Stimulated activated CD8-positive, alpha-beta memory T cell treated with anti-CD3 and anti-CD28 coated beads, Interleukin-4, amount 100 ng/mL, for 1 hour (primary cell): ENCODE measurements around the gene SLC6A18.

Source experiments
- DNase-seq, 2 donors: peaks; one replicate each; pipeline ENCODE4 v3.0.0-alpha.2; 2020; ENCODE audit warnings: low read depth in 2 of 2, low spot score in 1 of 2

SLC6A18 gene

GRCh38 chr5:1202026-1202797, 23.0 kb upstream of the SLC6A18 start:
- no peak for DNase-seq

- no peak for DNase-seq
These were observed 22.4 kb upstream of the SLC6A18 start for GRCh38 chr5:1202798-1203185.

DNA sequence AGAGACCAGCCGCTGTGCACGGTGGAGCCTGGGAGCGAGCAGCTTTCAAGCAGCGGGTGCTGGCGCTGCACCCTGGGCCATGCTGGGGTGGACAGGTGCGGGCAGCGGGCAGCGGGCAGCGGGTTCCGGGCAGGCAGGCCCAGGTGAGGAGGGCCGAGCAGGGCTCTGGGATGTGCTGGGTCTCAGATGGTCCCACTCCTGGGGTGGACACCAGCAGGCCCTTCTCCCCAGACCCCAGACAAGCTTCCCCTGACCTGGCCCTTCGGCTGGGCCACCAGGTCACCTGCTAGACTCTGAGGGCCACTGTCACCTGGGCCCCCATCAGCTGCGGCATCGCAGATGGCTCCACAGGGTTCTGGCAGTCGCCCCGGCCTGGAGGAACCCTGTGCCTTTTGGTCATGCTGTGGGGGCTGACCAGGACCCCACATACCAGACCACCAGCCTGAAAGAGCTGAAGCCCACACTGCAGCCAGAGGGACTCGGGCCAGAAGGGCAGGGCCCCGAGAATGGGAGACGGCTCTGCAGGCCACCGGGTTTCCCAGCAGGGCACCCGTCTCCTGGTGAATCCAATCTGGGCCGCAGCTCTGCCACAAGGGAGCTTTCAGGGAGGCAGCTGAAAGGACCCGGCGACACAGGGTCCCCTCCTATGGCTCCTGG, 21.7 kb upstream of the SLC6A18 start:
- no peak for DNase-seq

GRCh38 chr5:1203968-1204692, 21.1 kb upstream of the SLC6A18 start:
- no peak for DNase-seq

- no peak for DNase-seq
These were observed 20.4 kb upstream of the SLC6A18 start for GRCh38 chr5:1204693-1205242.

GRCh38 chr5:1205255-1206180, 19.7 kb upstream of the SLC6A18 start:
- DNase-seq = no peak

DNA sequence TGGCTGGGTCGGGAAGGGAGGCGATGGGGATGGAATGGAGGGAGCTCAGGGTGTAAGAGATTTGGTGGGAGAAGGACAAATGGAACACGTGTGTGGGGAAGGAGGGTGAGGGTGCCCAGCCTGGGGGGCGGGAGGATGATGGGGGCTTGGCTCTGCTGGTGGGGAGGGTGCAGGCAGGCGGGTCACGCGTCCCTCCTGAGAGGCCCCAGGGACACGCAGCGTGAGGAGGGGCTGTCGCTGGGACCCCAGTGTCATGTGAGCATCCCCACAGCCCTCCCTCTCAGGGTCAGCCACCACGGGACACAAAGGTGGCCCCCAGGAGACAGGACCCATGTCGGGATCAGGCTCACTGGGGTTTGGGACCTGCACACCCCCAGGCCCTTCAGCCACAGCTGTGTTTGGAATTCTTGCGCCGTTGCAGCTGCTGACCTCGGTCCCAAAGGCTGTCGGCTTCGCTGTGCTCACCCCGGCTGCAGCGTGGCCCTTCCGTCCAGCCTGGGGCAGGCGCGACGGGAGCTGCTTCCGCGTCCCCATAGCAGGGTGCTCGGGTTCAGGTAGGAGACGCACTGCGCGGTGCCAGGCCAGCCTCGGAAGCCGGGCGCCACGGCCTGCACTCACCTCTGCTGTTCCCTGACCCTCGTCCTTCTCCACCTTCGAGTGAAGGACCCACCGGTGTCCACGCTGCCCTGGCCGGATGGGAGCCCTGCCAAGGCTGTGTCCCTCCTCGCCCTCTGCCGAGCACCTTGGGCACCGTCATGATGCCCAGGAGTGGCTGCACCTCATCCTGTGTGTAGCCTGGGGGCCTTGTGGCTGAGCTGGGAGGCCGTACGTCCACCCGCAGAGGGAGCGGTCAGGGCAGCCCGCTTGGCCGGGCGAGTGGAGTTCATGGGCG, 18.4 kb upstream of the SLC6A18 start:
- DNase-seq = no peak

GRCh38 chr5:1207555-1207954, 17.6 kb upstream of the SLC6A18 start:
- no peak for DNase-seq

GRCh38 chr5:1208221-1208742, 16.9 kb upstream of the SLC6A18 start:
- DNase-seq = no peak

DNA sequence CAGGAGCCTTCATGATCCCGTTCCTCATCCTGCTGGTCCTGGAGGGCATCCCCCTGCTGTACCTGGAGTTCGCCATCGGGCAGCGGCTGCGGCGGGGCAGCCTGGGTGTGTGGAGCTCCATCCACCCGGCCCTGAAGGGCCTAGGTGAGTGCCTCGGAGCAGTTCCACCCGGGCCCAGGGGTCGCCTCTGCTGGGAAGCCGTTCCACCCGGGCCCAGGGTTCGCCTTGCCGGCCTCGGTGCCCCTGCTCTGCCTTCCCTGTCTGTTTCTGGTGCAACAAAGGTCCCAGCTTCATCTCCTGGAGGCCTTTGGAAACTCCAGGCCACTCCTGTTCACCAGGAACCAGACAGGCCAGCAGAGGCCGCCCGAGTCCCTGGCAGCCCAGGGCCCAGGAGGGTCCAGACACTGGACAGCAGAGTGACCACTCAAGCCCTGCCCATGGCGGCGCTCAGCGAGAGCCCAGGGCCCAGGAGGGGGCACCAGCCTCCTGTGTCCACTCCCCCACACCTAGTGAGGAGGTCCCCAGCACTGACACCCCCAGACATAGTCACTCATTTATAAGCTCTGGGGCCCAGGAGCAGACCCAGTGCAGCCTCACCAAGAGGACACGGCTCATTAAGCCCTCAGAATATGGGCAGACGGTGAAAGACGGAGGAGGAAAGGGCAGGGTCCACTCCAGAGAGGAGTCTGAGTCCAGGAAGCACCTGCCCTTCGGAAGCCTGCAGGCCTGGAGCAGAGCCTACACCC, 16.3 kb upstream of the SLC6A18 start:
- DNase-seq = no peak

DNA sequence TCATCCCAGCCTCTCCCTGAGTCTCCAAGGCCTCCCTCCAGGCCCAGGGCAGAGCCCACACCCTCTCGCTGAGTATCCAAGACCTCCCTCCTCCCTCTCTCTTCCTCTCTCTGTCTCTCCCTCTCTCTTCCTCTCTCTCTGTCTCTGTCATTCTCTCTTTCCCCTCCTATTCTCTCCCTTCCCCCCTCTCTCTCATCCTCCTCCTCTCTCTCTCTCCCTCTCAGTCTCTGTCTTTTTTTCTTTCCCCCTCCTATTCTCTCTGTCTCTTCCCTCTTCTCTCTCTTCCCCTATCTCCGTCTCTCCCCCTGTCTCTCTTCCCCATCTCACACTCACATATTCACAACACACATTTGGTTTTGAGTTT, 15.7 kb upstream of the SLC6A18 start:
- DNase-seq = no peak

GRCh38 chr5:1209896-1210776, 15.0 kb upstream of the SLC6A18 start:
- DNase-seq = no peak

DNA sequence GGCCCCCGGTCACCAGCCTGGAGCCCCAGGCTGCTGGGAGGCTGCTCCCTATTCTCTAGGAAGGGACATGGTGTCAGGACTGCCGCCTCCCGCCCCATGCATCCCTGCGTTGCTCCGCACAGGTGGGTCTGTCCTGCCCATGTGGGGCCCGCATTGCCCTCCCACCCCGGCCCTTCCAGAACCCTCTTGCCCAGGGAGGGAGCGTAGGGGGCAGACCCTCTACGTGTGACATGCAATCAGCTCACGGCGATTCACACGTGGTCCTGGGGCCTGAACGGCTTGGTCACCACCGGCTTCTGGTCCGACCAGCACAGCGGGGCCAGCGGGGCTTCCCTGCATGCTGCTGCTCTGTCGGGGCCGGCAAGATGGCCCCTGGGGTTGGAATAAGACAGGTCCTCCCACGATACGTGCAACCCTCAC, 14.3 kb upstream of the SLC6A18 start:
- no peak for DNase-seq

DNA sequence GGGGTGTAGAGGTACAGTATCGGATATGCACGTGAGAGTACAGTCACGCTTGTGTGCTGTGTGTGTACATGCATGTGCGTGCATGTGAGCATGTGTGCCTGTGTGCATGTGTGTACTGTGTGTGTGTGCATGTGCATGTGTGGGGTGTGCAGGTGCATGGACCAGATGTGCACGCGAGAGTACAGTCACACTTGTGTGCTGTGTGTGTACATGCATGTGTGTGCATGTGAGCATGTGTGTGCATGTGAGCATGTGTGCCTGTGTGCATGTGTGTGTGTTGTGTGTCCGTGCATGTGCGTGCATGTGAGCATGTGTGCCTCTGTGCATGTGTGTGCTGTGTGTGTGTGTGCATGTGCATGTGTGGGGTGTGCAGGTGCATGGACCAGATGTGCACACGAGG, 13.5 kb upstream of the SLC6A18 start:
- DNase-seq = no peak

GRCh38 chr5:1212271-1212670, 12.9 kb upstream of the SLC6A18 start:
- DNase-seq = no peak

DNA sequence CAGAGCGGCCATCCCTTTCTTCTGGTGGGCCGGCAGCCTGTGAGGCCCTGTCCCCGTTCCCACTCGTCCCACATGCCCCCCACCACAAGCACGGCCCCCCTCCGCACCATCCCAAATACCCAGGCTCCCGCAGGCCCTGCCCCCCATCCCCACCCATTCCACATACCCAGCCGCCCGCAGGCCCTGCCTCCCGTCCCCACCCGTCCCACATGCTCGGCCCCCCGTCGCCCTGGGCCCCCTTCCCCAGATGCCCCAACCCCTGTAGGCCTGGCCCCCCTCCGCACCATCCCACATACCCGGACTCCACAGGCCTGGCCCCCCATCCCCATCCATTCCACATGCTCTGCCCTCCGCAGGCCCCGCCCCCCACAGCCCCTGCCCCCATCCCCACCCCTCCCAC, 12.3 kb upstream of the SLC6A18 start:
- no peak for DNase-seq

DNA sequence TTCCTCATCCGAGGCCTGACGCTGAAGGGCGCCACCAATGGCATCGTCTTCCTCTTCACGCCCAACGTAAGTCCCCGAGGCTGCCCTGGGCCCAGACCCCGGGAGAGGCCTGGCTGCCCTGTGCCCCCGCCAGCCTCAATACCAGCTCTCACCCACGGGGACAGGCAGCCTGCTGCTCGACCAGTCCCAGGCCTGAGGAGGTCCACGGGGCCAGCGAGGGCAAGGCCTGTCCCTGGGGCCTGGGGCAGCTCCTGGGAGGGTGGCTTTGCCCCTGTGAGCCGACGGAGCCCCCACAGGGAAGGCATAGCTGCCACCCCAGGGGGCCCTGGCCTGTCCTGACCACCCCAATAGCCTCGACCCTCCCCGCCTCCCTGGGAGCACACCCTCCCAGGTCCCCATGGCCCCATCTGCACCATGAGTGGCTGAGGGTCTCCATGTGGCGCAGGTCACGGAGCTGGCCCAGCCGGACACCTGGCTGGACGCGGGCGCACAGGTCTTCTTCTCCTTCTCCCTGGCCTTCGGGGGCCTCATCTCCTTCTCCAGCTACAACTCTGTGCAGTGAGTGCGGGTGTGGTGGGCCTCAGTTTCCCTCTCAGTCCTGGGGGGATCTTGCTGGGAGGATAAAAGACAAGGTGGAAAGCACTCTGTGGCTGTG, 11.5 kb upstream of the SLC6A18 start:
- no peak for DNase-seq
